Astrocyte (in vitro differentiated cells and primary cell): ENCODE measurements around the gene SPACA7. TPM values are rescaled to one million over a fixed set of nuclear protein-coding genes. Genes with fewer than 3 reads are reported as not detected.

ENCODE experiments used
- DNase-seq: peaks from one replicate; pipeline ENCODE4 v3.0.0-alpha.2; 2010; ENCODE audit warnings: low read depth
- FAIRE-seq: peaks from 2 replicates; lab custom pipeline; 2011; peaks lifted over from hg19 to GRCh38; lab: Jason Lieb, UNC
- H2AFZ ChIP-seq: 2 replicates; pipeline ENCODE4 v1.6.0; 2012; ENCODE audit warnings: low read depth, low read length, inconsistent platforms
- H3K27ac ChIP-seq: 2 replicates; pipeline ENCODE4 v1.5.1; 2011; ENCODE audit warnings: low read depth, low read length, inconsistent platforms
- H3K27me3 ChIP-seq: 2 replicates; pipeline ENCODE4 v1.6.0; 2011; ENCODE audit warnings: low read length, inconsistent platforms; ENCODE audit not compliant: insufficient read depth
- H3K36me3 ChIP-seq: 2 replicates; pipeline ENCODE4 v1.5.1; 2011; ENCODE audit warnings: low read length, inconsistent platforms; ENCODE audit not compliant: insufficient read depth
- H3K4me1 ChIP-seq: 2 replicates; pipeline ENCODE4 v1.5.1; 2011; ENCODE audit warnings: low read length, inconsistent platforms; ENCODE audit not compliant: insufficient read depth
- H3K4me2 ChIP-seq: 2 replicates; pipeline ENCODE4 v1.6.0; 2012; ENCODE audit warnings: low read length, inconsistent platforms
- H3K4me3 ChIP-seq: 2 replicates; pipeline ENCODE4 v1.5.1; 2011; ENCODE audit warnings: low read depth, mild to moderate bottlenecking, low read length, inconsistent platforms; ENCODE audit not compliant: insufficient read depth
- H3K79me2 ChIP-seq: 2 replicates; pipeline ENCODE4 v1.6.0; 2012; ENCODE audit warnings: mild to moderate bottlenecking, low read length, inconsistent platforms; ENCODE audit not compliant: insufficient read depth
- H3K9ac ChIP-seq: 2 replicates; pipeline ENCODE4 v1.6.0; 2012; ENCODE audit warnings: mild to moderate bottlenecking, low read length, inconsistent platforms
- H3K9me3 ChIP-seq: 2 replicates; pipeline ENCODE4 v1.5.1; 2012; ENCODE audit warnings: low read depth, mild to moderate bottlenecking, low read length, inconsistent platforms; ENCODE audit not compliant: insufficient read depth
- H4K20me1 ChIP-seq: 2 replicates; pipeline ENCODE4 v1.6.0; 2012; ENCODE audit warnings: low read length, inconsistent platforms; ENCODE audit not compliant: insufficient read depth
- H3K27ac Mint-ChIP-seq: one replicate; pipeline ENCODE4 v1.8.0; 2021; ENCODE audit warnings: mild to moderate bottlenecking, mixed read lengths; ENCODE audit not compliant: unreplicated experiment
- H3K27me3 Mint-ChIP-seq: one replicate; pipeline ENCODE4 v1.8.0; 2021; ENCODE audit warnings: low read depth, mixed read lengths; ENCODE audit not compliant: unreplicated experiment
- H3K36me3 Mint-ChIP-seq: one replicate; pipeline ENCODE4 v1.8.0; 2021; ENCODE audit warnings: low read depth, mixed read lengths; ENCODE audit not compliant: unreplicated experiment
- H3K4me1 Mint-ChIP-seq: one replicate; pipeline ENCODE4 v1.8.0; 2021; ENCODE audit warnings: low read depth, mixed read lengths; ENCODE audit not compliant: unreplicated experiment
- H3K4me3 Mint-ChIP-seq: one replicate; pipeline ENCODE4 v1.8.0; 2021; ENCODE audit warnings: mild to moderate bottlenecking, moderate library complexity, mixed read lengths; ENCODE audit not compliant: unreplicated experiment
- H3K9me3 Mint-ChIP-seq: one replicate; pipeline ENCODE4 v1.8.0; 2021; ENCODE audit warnings: mild to moderate bottlenecking, mixed read lengths; ENCODE audit not compliant: unreplicated experiment
- CTCF ChIP-seq: IDR thresholded peaks from 2 replicates; pipeline ENCODE4 v1.5.1; 2011; ENCODE audit warnings: low read depth, mild to moderate bottlenecking, inconsistent platforms, low read length, moderate library complexity; ENCODE audit not compliant: insufficient read depth
- EZH2 ChIP-seq: IDR thresholded peaks from 2 replicates; pipeline ENCODE4 v1.6.1; 2012; ENCODE audit warnings: mild to moderate bottlenecking, low read length, inconsistent platforms; ENCODE audit not compliant: insufficient read depth
- total RNA-seq: library from RNA; stranded (reverse); gene quantifications from 2 replicates; pipeline ENCODE4 v1.2.1, GENCODE V29; 2021

SPACA7 gene
- total RNA-seq, 1 donor from 2014 or later: not detected

GRCh38 chr13:112441779-112442310, 65.7 kb downstream of the SPACA7 start:
- FAIRE-seq (no peak), DNase-seq (no peak)
- H3K9me3 Mint-ChIP-seq: peaks cover 19% of the 10 kb centered on the region
- H3K4me1 ChIP-seq: no peaks in the 10 kb centered on the region
- no peak overlapping the region for H3K9ac ChIP-seq
- no peak overlapping the region for H2AFZ ChIP-seq
- H3K27ac ChIP-seq: no peak overlapping the region
- H4K20me1 ChIP-seq: no peaks in the 10 kb centered on the region
- no peaks in the 10 kb centered on the region for H3K36me3 Mint-ChIP-seq
- H3K4me2 ChIP-seq: no peak overlapping the region
- H3K9me3 ChIP-seq: no peaks in the 10 kb centered on the region
- H3K27ac Mint-ChIP-seq: no peak overlapping the region
- no peaks in the 10 kb centered on the region for H3K4me1 Mint-ChIP-seq
- no peaks in the 10 kb centered on the region for H3K27me3 ChIP-seq
- TF ChIP-seq CTCF (no peak), EZH2 (no peak)
- H3K36me3 ChIP-seq: no peaks in the 10 kb centered on the region
- peaks cover 66% of the 10 kb centered on the region for H3K27me3 Mint-ChIP-seq
- H3K79me2 ChIP-seq: no peaks in the 10 kb centered on the region
- H3K4me3 ChIP-seq: no peak overlapping the region
- H3K4me3 Mint-ChIP-seq: no peak overlapping the region

GRCh38 chr13:112442483-112443090, 66.4 kb downstream of the SPACA7 start:
- H3K9me3 Mint-ChIP-seq: peaks cover 18% of the 10 kb centered on the region
- TF ChIP-seq EZH2 (no peak), CTCF (no peak)
- Histone ChIP-seq H3K4me3 (no peak overlapping the region), H3K27me3 (no peaks in the 10 kb centered on the region), H3K27ac (no peak overlapping the region), H3K36me3 (no peaks in the 10 kb centered on the region), H3K79me2 (no peaks in the 10 kb centered on the region), H3K9me3 (no peaks in the 10 kb centered on the region), H2AFZ (no peak overlapping the region), H3K9ac (no peak overlapping the region), H3K4me2 (no peak overlapping the region), H4K20me1 (no peaks in the 10 kb centered on the region), H3K4me1 (no peaks in the 10 kb centered on the region)
- no peaks in the 10 kb centered on the region for H3K36me3 Mint-ChIP-seq
- no peaks in the 10 kb centered on the region for H3K4me1 Mint-ChIP-seq
- DNase-seq (no peak), FAIRE-seq (no peak)
- peaks cover 73% of the 10 kb centered on the region for H3K27me3 Mint-ChIP-seq
- no peak overlapping the region for H3K4me3 Mint-ChIP-seq
- no peak overlapping the region for H3K27ac Mint-ChIP-seq
